ENCODE data around the gene STX3.

DNA sequence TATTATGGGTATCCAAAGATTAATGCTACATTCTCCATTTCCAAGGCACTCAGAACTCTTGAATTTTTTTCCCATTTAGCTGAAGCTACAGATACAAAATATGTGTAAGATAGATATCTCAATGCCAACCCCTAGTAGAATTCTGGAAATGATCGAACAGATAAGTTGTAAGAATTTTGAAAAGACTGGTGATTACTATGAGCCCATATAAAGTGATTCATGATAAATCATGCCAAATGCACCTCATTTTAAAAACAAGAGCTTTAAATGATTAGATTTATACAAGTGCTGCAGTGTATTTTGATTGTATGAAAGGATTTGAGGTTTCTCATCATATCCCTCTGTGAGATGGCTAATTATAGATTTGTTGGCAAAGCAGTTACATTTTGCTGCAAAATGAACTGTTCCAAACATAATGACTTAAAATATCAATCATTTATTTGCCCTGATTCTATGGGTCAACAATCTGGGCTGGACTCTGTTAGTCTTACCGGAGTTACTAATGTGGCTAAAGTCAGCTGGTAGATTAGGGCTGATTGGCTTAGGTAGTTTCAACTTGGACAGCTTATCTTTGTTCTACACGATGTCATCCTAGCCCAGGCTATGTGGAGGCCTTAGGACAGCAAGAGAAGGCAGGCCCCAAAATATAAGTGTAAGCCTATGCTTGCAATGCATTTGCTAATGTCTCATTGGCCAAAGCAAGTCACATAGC lies 44.9 kb upstream of the STX3 start:
- TF ChIP-seq, protein P1, sequence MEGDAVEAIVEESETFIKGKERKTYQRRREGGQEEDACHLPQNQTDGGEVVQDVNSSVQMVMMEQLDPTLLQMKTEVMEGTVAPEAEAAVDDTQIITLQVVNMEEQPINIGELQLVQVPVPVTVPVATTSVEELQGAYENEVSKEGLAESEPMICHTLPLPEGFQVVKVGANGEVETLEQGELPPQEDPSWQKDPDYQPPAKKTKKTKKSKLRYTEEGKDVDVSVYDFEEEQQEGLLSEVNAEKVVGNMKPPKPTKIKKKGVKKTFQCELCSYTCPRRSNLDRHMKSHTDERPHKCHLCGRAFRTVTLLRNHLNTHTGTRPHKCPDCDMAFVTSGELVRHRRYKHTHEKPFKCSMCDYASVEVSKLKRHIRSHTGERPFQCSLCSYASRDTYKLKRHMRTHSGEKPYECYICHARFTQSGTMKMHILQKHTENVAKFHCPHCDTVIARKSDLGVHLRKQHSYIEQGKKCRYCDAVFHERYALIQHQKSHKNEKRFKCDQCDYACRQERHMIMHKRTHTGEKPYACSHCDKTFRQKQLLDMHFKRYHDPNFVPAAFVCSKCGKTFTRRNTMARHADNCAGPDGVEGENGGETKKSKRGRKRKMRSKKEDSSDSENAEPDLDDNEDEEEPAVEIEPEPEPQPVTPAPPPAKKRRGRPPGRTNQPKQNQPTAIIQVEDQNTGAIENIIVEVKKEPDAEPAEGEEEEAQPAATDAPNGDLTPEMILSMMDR (IDR thresholded peaks at IDR 0.05), result no peak
- no peak for TF ChIP-seq EP300 (IDR thresholded peaks at IDR 0.05)

All from gastroesophageal sphincter (tissue), 3 donors.